Measurements from ENCODE around the gene DPP9. TPM values are rescaled to one million over a fixed set of nuclear protein-coding genes. Genes with fewer than 3 reads are reported as not detected.

The DPP9 gene
- total and polyA plus RNA-seq, 2 of the 8 experiments (the other 6 are each of a cell fraction or from before 2014, with no cell fraction given), result 11.6 to 40.7 TPM

DNA sequence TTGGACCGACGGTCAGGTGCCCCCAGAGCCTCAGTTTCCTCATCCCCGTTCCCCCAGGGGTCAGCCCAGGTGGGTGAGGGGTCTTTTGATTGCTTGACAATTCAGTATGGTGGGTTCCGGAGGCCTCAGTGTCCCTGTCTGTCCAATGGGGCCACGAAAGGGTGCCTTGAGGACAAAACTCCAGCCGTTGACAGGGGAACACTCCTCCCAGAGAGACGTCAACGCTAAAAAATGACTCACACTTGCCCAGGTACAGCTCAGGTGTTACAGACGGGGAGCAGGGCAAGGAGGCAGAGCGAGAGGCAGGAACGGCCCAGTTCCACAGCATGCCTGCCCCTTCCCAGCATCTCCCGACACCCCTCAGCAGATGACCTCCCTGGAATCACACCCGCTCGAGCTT is 82.5 kb downstream of the DPP9 start (continued):
- no peak for TF ChIP-seq EP300 (IDR thresholded peaks at IDR 0.05; ENCODE audit: borderline replicate concordance in 1 of 2, low read depth in 2 of 2, low read length in 2 of 2)
- no peak for TF ChIP-seq SP2 (IDR thresholded peaks at IDR 0.05; ENCODE audit: low read length)
- no peak for TF ChIP-seq RBBP5 (IDR thresholded peaks at IDR 0.05; ENCODE audit: borderline replicate concordance, low read depth, low read length)
- no peak for TF ChIP-seq RXRA (IDR thresholded peaks at IDR 0.05; ENCODE audit: insufficient read depth, low read depth, low read length)
- TF ChIP-seq EGR1 (IDR thresholded peaks at IDR 0.05; ENCODE audit: borderline replicate concordance, low read depth, low read length), result no peak
- TF ChIP-seq ATF2 (IDR thresholded peaks at IDR 0.05; ENCODE audit: low read length), result no peak
